Testis (tissue), 3 donors: ENCODE data around the gene ABL2. TPM values are rescaled to one million over a fixed set of nuclear protein-coding genes. Genes with fewer than 3 reads are reported as not detected.
"Not testable (repeated sequence)": the region's sequence is repeated elsewhere in the genome, so short reads cannot be mapped to it uniquely, and the experiment has no call there.

Source experiments
- DNase-seq: peaks from one replicate; pipeline ENCODE4 v3.0.0-alpha.2; 2019
- H3K27ac ChIP-seq, 2 donors: fragments of 200-600 bp; sonication (generic); one replicate each; pipeline ENCODE4 v1.5.1; 2019
- H3K27me3 ChIP-seq: fragments of 200-600 bp; sonication (generic); one replicate; pipeline ENCODE4 v1.5.1; 2019
- H3K36me3 ChIP-seq: fragments of 200-600 bp; sonication (generic); one replicate; pipeline ENCODE4 v1.5.1; 2017; ENCODE audit warnings: low read depth; ENCODE audit errors: missing control alignments
- H3K4me1 ChIP-seq: fragments of 200-600 bp; sonication (generic); one replicate; pipeline ENCODE4 v1.5.1; 2019
- H3K4me3 ChIP-seq, 2 donors: fragments of 200-600 bp; sonication (generic); one replicate each; pipeline ENCODE4 v1.5.1; 2017 to 2019
- H3K9me3 ChIP-seq: fragments of 200-600 bp; sonication (generic); one replicate; pipeline ENCODE4 v1.5.1; 2017
- CTCF ChIP-seq, 3 experiments: fragments of 450-650 bp in 2 of 3; fragments of 200-600 bp in 1 of 3; sonication (generic) in 1 of 3; IDR thresholded peaks; one replicate each; pipeline ENCODE4 v1.5.1; 2016 to 2019; ENCODE audit warnings: antibody characterized with exemption in 3 of 3, mild to moderate bottlenecking in 2 of 3, moderate library complexity in 1 of 3
- POLR2A ChIP-seq: fragments of 450-650 bp; IDR thresholded peaks from one replicate; pipeline ENCODE4 v1.6.1; 2017; ENCODE audit warnings: antibody characterized with exemption, mild to moderate bottlenecking, moderate library complexity
- WGBS, 2 donors: methylation state at CpG; one replicate each; pipeline ENCODE4 v1.1.5; 2018; 5-methylcytosine and 5-hydroxymethylcytosine counted together
- intact Hi-C: fragments of 100-400 bp; cut with DNase I; formaldehyde crosslinking; loops from one replicate; pipeline ENCODE4 v1.15.1; 2023; ENCODE audit warnings: low total_unique reads
- polyA plus RNA-seq: library from polyadenylated mRNA; stranded (reverse); fragments of 350-450 nt; fragmentation: Illumina TruSeq; extraction: RNeasy Lipid Tissue Mini Kit (QIAGEN cat#74804); gene quantifications from one replicate; pipeline ENCODE4 v1.2.3, GENCODE V29; 2014; ENCODE audit warnings: low read depth, low replicate concordance; ENCODE audit not compliant: insufficient read depth
- total RNA-seq, 2 donors: library from RNA; depleted of rRNA; stranded (reverse); fragments of >200 nt; gene quantifications; one replicate each; pipeline ENCODE4 v1.2.3, GENCODE V29; 2016

The ABL2 gene
- total and polyA plus RNA-seq, 3 donors from 2014 or later = 12.4 to 22.9 (median 21.9) TPM

GRCh38 chr1:179141592-179142251 lies 87.8 kb downstream of the ABL2 start:
- intact Hi-C loops = no loop called here
- H3K4me3 ChIP-seq = no peak overlapping the region
- 51 to 65% methylated on average over 4 of the region's 4 CpGs for WGBS, 2 donors
- H3K9me3 ChIP-seq = no peaks in the 10 kb centered on the region
- H3K27me3 ChIP-seq = no peaks in the 10 kb centered on the region
- no peak overlapping the region for H3K27ac ChIP-seq
- TF ChIP-seq CTCF (IDR thresholded peaks at IDR 0.05) (no peak), POLR2A (no peak)
- DNase-seq = no peak
- no peaks in the 10 kb centered on the region for H3K4me1 ChIP-seq
- H3K36me3 ChIP-seq = no peaks in the 10 kb centered on the region

- 97 to 98% methylated on average over 7 to 10 of the region's 21 CpGs for WGBS, 2 donors
- DNase-seq, H3K9me3 ChIP-seq, H3K4me3 ChIP-seq, H3K36me3 ChIP-seq, H3K4me1 ChIP-seq, H3K27me3 ChIP-seq, intact Hi-C loops, H3K27ac ChIP-seq: not testable (repeated sequence)
Observed at GRCh38 chr1:179138755-179139154, 90.7 kb downstream of the ABL2 start.

GRCh38 chr1:179137617-179138255 lies 91.7 kb downstream of the ABL2 start:
- Histone ChIP-seq H3K27ac (no peak overlapping the region), H3K27me3 (no peaks in the 10 kb centered on the region), H3K4me3 (no peak overlapping the region), H3K9me3 (no peaks in the 10 kb centered on the region), H3K4me1 (no peaks in the 10 kb centered on the region), H3K36me3 (no peaks in the 10 kb centered on the region)
- TF ChIP-seq CTCF (IDR thresholded peaks at IDR 0.05) (no peak), POLR2A (no peak)
- intact Hi-C loops = no loop called here
- WGBS, 2 donors = 86 to 88% methylated on average over 5 of the region's 5 CpGs
- no peak for DNase-seq

GRCh38 chr1:179135707-179136106 lies 93.8 kb downstream of the ABL2 start:
- H3K9me3 ChIP-seq, H3K27me3 ChIP-seq, H3K36me3 ChIP-seq, DNase-seq, H3K27ac ChIP-seq, intact Hi-C loops, H3K4me3 ChIP-seq, H3K4me1 ChIP-seq: not testable (repeated sequence)
- WGBS, 2 donors = 79% methylated on average over 4 of the region's 28 CpGs; no CpG with 5 or more reads in 1 of the 2 donors

GRCh38 chr1:179135168-179135567 lies 94.3 kb downstream of the ABL2 start:
- WGBS, 2 donors = 98% methylated on average over 20 of the region's 27 CpGs; no CpG with 5 or more reads in 1 of the 2 donors
- H3K4me1 ChIP-seq, H3K4me3 ChIP-seq, intact Hi-C loops, DNase-seq, H3K9me3 ChIP-seq, H3K27me3 ChIP-seq, H3K27ac ChIP-seq, H3K36me3 ChIP-seq: not testable (repeated sequence)

GRCh38 chr1:179129702-179130473 lies 99.6 kb downstream of the ABL2 start:
- H3K4me3 ChIP-seq = no peak overlapping the region
- no peaks in the 10 kb centered on the region for H3K4me1 ChIP-seq
- no peak for DNase-seq
- peak overlapping the region in 1 of 2 donors; percentile 38 for H3K27ac ChIP-seq
- TF ChIP-seq POLR2A = no peak
- TF ChIP-seq CTCF (IDR thresholded peaks at IDR 0.05) = no peak
- no peaks in the 10 kb centered on the region for H3K9me3 ChIP-seq
- 75 to 79% methylated on average over 10 of the region's 10 CpGs for WGBS, 2 donors
- intact Hi-C loops = no loop called here
- H3K36me3 ChIP-seq = no peaks in the 10 kb centered on the region
- no peaks in the 10 kb centered on the region for H3K27me3 ChIP-seq
